NCI-H128 (cell line): Measurements from ENCODE around the gene GPATCH4.
"Not testable (repeated sequence)": the region's sequence is repeated elsewhere in the genome, so short reads cannot be mapped to it uniquely, and the experiment has no call there.

ENCODE experiments used
- DNase-seq: peaks from one replicate; lab custom pipeline; 2025; ENCODE audit not compliant: unreplicated experiment; lab: John Stamatoyannopoulos, UW

Gene GPATCH4

DNA sequence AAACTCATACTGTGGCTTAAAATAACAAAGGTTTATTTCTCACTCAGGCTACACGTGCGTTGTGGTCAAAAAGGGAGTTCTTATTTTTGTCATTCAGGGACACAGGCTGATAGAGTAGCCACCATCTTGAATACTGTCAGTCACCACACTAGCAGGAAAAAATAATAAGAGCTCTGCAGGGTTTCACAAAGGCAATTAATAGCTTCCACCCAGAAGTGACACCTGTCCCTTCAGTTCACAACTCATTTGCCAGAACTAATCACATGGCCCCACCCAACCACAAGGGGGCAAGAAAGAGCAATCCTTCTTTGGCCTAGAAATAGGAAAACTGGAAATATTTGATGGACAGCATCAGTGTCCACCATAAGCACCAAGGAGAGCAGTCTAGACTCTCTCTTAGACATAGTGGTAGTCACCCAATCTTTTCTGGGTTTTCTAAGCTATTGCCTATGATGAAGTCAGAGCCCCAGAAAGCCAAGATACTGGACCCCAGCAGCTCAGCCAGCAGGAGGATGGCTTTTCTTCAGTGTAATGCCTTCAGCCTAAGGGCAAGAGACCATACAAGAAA, 26.1 kb upstream of the GPATCH4 start:
- DNase-seq = peak; percentile 23

- DNase-seq = no peak
Measured at GRCh38 chr1:156626079-156626438, 24.8 kb upstream of the GPATCH4 start.

DNA sequence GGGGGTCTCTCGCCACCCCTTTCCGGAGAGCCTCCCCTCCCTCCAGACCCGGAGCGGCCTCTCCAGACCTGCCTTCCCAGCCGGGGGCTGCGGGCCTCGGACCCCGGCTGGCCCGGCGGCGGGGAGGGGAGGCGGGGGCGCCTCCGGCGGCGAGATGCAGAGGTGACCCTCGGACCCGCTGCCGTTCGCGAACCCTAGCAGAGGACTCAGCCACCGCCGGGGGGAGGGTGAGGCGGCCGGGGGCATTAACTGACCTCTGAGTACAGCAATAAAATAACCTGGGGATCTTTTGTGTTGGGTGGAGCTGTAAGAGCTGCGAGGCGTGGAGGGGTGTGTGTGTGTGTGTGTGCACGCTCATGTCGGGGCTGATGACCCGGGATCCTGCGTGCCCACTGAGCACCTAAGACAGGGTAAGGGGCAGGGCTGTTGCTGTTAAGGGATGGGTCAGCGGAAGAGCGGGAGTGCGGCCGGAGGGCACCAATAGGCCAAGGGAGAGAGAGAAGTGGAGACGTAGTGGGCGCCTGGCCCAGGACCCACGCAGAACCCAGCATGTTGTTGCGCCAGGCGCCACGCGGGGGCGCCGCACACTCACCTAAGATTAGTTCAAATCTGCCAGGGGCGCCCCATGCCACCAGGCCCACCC, 24.3 kb upstream of the GPATCH4 start:
- DNase-seq = peak; percentile 63

- no peak for DNase-seq
Measured at GRCh38 chr1:156624814-156625435, 23.6 kb upstream of the GPATCH4 start.

- DNase-seq = peak; percentile 34
Measured at GRCh38 chr1:156623946-156624813, 22.9 kb upstream of the GPATCH4 start.

- no peak for DNase-seq
Measured at GRCh38 chr1:156622581-156623297, 21.5 kb upstream of the GPATCH4 start.

- no peak for DNase-seq
Measured at GRCh38 chr1:156619582-156619955, 18.3 kb upstream of the GPATCH4 start.

DNA sequence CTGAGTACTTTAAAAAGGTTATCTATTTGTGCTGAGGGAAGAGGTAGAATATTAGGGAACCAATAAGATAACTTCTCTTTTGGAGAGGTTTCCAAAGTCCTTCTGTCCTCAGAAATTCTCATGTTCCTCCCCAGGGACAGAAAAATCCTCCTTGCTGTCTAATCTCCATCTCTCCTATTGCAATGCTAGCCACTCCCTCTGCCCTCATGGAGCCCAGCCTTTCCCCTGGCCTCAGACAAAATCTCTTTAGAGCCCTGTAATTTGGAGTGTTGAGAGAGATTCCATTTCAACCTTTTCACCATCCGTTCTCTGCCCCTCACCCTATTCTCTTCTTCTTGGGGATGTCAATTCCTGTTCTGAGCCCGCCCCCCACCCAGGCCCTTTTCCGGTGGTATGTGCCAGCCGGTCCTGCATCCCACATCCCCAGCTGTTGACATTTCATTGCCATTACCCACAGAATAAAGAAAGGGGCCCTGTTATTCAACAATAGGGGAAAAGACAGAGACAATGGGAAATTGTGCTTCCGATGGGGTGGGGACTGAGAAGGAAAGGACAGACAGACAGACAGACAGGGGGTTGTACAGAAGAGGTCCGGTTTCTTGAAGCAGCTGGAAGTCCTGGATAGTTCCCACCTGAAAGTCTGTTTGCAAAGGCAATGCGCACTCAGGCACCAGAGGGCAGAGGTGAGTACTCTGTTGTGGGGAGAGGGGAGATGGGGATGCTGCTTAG, 17.7 kb upstream of the GPATCH4 start, which contains the start of gene HAPLN2:
TSS of gene HAPLN2 (plus strand) at position 563 of the 729 bp plus-strand sequence. CDS start 4,076 bp downstream, outside the sequence.
- DNase-seq = no peak

- no peak for DNase-seq
Measured at GRCh38 chr1:156616463-156616862, 15.2 kb upstream of the GPATCH4 start.

- DNase-seq = no peak
Measured at GRCh38 chr1:156615946-156616345, 14.7 kb upstream of the GPATCH4 start.

- no peak for DNase-seq
Measured at GRCh38 chr1:156612666-156613065, 11.4 kb upstream of the GPATCH4 start.

- DNase-seq = not testable (repeated sequence)
Measured at GRCh38 chr1:156610072-156610471, 8.8 kb upstream of the GPATCH4 start.

DNA sequence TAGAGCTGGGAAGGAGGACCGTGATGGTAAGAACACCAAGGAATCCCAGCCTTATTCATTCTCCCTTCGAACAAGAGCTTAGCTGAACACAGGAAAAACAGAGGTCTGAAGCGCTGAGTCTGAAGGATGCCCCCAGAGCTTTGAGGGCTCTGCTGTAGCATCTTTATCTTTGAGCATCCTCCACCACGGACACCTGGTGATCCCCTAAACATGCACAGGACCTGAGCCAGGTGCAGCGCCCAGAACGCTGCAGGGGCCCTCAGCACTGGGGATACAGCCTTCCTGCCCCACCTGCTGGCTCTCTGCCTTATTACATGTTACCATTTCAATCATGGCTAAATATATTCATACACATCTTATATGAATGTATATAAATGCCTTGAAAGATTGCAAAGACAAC, 7.7 kb upstream of the GPATCH4 start:
- DNase-seq = peak; percentile 10

GRCh38 chr1:156608036-156608674, 6.9 kb upstream of the GPATCH4 start:
- peak; percentile 61 for DNase-seq

GRCh38 chr1:156607344-156607743, 6.1 kb upstream of the GPATCH4 start:
- DNase-seq = not testable (repeated sequence)

DNA sequence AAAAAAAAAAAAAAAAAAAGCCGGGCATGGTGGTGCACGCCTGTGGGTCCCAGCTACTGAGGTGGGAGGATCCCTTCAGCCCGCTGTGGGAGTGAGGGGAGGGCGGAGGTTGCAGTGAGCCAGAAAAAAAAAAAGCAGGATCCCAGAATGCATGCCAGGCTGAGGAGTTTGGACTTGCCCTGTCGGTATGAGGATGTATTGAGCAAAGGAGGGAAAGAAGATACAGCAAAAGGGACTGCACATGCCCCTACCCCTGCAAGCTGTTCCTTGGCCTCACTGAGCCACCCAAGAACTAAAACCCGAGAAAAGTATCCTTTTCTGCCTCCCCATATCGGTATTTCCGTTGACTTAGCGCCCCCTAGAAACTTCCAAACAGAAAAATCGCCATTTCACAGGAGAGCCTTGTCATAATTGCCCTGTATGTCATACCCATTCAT, 1.3 kb upstream of the GPATCH4 start:
- no peak for DNase-seq

- no peak for DNase-seq
Measured at GRCh38 chr1:156601892-156602291, 613 bp upstream of the GPATCH4 start.

- no peak for DNase-seq
Measured at GRCh38 chr1:156600733-156601121, 552 bp downstream of the GPATCH4 start.

GRCh38 chr1:156599811-156600210, 1.5 kb downstream of the GPATCH4 start:
- no peak for DNase-seq
